Measurements from ENCODE around the gene SLC39A13.

- no peak for TF ChIP-seq POLR2A (IDR thresholded peaks at IDR 0.05)
- no peak for TF ChIP-seq CTCF (IDR thresholded peaks at IDR 0.05)
Measured at GRCh38 chr11:47408598-47409439, 429 bp downstream of the SLC39A13 start.

Data from thyroid gland (tissue), 4 donors.